NCI-H524 (cell line): Measurements from ENCODE around the gene ALOX5AP.

Experiments
- DNase-seq, 2 experiments: peaks; one replicate each; lab custom pipeline; 2025; lab: John Stamatoyannopoulos, UW

The ALOX5AP gene

DNA sequence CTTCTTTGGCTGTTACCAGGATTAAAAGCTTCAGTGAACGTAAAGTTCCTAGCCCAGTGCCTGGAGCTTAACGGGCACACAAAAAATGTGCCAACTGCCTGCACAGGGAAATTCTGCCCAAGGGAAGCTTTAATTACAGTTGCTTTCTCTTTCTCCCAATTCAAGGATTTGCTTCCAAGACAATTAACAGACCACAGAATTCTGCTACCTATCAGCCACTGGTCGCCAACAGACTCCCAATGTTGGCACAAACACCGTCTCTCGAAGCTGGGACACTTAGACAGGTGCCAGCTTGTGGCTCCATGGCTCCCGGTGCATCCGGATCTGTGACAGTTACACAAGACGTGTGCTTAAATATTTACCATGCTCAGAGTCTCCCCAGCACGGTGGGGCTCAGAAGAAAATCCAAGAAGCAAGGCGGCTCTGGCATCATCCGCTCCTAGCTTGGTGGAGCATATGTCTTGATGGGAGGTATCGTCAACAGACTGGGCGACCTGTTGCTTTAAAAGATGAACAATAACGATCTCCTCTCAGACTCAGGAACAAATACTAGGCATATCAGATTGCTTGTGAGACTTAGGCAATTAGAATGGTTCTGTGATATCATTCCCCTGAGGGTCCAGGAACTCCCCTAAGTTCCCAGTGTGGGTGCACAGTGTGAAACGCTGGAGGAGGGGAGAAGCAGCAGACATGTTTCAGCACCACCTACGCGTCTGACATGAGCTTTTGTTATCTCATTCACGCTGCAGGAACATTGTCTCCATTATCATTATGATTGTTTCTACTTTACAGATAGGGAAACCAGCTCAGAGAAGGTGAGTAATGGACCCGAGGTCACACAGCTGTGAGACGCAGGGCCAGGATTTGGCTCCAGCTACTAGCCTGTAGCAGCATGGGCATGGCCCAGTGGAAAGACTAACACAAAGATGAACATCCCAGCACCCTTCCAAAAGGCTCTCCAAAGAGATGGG is 61.6 kb downstream of the ALOX5AP start:
- DNase-seq = peak in 1 of 2 experiments; percentile 42

GRCh38 chr13:30797847-30798535 is 62.6 kb downstream of the ALOX5AP start:
- DNase-seq = no peak

DNA sequence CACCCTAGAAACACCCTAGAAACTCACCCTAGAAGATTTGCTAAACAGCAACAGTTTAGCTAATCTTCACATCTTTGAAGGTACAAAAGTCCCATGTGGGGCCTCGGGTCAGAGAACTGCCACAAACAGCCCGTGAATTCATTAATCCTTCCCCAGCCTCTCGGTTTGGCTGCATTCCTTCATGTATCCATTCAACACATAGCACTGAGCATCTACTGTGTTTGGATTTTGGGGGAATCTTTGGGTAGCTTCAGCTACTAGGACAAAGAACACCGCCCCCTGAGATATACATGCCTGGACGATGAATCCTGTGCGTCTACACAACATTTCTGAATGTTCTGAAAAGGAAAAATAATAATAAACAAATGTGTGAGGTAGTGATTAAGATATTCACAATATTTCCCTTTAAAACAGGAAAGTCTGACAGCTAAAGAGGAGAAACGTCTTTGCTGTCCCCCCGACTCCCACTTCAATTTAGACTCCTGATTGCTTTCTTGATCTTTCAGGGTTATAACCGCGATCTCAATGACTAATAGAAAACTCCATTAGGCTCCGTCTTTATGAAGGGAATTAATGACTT is 63.5 kb downstream of the ALOX5AP start:
- DNase-seq = no peak

GRCh38 chr13:30799356-30799824 is 64.0 kb downstream of the ALOX5AP start:
- no peak for DNase-seq

GRCh38 chr13:30800107-30800506 is 64.8 kb downstream of the ALOX5AP start:
- DNase-seq = no peak

- no peak for DNase-seq
Measured at GRCh38 chr13:30802501-30802900, 67.2 kb downstream of the ALOX5AP start.

GRCh38 chr13:30802953-30803478 is 67.7 kb downstream of the ALOX5AP start:
- peak; percentile 88 to 93 for DNase-seq

DNA sequence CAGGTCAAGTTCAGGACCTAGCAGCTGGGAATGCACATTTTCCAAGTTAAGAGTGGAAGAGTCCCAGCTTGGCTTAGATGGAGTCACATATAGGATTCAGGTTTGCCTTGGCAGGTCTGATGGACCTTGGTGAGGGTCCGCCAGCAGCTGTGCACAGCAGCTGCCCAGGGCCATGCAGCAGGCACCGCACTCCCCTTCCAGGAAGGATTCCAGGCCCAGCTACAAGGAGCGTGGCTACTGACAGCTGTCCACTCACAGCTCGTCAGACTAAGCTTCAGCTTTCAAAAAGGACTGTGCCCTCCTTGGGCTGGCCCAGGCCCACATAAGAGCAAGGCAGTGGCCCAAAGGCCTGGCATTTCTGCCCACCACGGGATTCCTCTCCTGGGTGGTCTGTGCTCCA is 68.4 kb downstream of the ALOX5AP start:
- peak; percentile 73 to 89 for DNase-seq

- peak; percentile 93 to 99 for DNase-seq
Measured at GRCh38 chr13:30804474-30804873, 69.1 kb downstream of the ALOX5AP start.

DNA sequence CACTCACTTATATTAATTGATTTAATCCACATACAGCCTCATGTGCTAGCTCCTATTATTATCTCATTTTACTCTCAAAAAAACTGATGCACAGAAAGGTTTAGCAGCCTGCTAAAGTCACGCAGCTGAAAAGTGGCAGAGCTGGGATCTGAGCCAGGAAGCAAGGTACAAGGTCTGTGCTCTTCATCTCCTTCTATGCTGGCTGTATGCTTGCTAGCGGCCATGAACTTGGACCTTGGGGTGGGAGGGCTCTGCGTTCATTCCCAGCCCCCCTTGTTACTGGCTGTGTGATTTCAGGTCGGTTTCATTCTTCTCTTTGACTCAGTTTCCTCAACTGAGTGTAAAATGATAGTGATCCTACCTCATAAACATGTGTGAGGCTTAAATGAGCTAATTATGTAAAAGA is 69.8 kb downstream of the ALOX5AP start:
- no peak for DNase-seq

DNA sequence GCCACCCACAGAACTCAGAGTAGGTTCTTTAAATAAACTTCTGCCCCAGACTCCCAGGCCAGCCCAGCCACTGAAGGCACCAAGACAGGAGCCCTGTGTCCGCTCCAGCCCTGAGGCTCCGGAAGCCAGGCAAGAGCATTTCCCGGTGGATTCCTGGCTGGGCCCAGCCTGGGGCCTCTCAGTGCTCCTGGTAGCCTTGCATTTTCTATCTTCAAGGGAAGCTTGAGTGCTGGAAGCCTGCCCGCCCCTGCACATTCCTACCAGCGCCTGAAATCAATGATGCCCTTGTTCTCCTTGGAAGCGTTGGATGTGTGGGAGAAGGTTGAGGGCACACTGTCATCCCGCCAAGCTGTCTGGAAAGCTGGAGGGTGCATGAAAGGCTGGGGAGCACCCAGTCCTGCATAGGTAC is 70.3 kb downstream of the ALOX5AP start:
- no peak for DNase-seq

DNA sequence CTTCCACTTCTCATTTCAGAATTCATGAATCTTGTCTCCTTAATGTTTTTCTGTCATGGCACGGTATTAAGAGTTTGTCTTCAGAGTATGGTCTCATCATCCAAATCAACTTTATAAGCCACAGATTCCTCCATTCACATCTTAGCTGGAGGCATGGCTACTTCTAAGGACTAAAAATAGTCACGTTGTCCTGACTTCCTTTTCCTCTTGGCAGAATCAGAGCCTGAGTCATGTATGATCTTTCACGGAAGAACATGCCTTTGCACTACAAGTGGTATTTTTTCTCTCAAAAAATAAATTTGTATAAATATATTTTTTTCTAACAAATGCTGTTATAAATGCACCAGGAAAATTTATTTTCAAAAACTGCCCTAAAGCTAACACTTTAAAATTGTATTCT is 71.4 kb downstream of the ALOX5AP start:
- DNase-seq = no peak

- DNase-seq = no peak
Measured at GRCh38 chr13:30807392-30807791, 72.0 kb downstream of the ALOX5AP start.

DNA sequence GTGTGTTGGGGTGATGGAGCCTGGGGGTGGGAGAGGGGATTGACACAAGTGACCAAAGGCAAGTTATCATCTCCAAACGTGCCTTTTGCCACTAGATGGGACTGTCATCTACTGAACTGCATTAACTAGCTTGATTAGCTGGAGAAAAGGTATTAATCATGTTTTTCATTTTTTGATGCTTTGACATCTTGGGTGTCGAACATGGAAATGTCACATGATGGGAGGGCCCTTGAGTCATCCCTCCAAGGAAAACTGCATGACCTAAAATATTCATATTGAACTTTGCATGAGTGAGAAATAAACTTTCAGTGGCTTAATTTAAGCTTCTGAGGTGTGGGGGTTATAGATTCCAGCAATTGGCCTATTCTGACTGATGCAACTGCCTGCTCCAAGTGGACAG is 73.3 kb downstream of the ALOX5AP start:
- peak in 1 of 2 experiments; percentile 29 for DNase-seq

DNA sequence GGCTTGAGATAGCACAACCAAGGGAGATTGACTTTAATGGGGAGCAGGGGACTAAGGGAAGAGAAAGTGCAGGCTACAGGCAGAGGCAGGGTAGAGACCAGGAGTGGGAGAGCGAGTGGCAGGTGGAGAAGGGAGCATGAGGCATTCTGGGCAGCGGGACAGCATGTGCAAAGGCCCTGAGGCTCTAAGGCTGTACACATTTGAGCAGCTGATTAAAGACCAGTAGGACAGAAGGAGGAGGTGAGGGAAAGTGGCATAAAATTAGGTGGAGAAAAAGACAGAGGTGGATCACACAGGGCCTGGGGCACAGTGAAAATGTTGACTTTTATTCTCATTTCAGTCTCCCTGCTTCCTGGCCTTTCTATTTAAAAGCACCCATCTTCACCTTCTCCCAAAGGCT is 74.4 kb downstream of the ALOX5AP start:
- no peak for DNase-seq

DNA sequence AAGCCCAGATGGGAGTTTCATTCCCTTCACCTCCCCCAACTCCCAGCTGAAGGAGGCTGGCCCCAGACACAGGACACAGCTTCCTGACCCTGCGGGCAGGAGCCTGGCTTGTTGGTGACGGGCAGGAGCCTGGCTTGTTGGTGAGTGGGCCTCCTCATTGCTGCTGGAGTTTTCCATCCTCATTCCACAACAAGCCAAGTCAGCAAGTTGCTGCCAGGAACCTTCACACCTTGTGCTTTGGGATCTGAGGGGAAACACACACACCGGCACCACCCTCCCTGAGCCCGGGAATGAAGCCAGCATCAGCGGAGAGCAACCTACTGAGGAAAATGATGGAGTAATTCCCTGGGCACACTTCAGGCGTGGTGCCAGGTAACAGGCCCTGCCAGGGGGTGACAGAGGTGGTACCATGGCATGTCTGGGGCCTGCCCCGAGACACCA is 74.9 kb downstream of the ALOX5AP start:
- DNase-seq = no peak

DNA sequence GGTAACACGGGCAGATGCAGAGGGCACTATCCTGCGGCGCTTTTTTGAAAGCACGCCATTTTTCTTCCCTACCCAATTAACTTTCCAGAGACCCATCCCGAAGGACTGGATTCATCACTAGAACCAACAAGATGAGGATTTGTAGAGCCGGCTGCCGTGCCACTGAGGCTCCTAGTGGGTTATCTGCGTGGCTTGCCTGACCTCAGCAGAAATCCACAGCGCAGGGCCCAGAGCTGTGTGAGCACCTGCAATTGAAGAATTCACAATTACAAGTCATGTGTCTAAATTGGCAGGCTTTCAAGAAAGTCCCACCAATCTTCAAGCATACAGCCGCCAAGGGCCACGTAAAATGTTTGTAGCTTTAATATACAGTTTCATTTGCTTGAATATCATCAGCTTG is 75.5 kb downstream of the ALOX5AP start:
- DNase-seq = no peak
